ENCODE data around the gene SELENON. TPM values are rescaled to one million over a fixed set of nuclear protein-coding genes. Genes with fewer than 3 reads are reported as not detected.

SELENON gene
- total and polyA plus RNA-seq, 9 of the 15 experiments (the other 6 are each of a cell fraction or from before 2014, with no cell fraction given), result 0.43 to 26.7 (median 7.0) TPM

DNA sequence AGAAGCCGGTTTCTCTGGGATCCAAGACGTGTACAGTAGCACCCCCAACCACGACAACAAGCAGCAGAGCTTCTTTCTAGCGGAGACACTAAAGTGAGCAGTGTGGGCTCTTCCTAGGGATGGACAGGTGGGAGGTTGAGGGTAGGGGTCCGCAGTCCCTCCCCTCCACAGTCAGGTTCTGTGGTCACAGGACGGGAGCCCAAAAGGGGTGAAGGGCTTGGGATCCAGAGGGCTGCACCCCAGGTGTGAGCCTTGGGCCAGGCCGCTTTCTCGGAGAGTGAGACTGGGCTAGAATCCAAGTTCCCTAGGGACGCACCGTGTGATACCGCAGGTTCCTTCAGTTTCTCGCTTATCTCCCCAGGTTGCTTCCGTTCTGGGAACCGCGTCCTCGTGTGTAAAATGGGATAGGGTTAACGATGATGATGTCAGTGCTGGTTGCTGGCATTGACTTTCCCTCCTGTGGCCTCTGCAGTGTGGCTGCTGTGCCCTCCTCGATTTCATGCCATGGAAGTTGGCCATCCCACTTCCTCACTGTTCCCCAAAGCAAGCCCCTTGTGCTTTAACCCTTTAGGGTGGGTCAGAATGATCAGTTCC is 17.3 kb upstream of the SELENON start (continued):
- TF ChIP-seq, protein P1, sequence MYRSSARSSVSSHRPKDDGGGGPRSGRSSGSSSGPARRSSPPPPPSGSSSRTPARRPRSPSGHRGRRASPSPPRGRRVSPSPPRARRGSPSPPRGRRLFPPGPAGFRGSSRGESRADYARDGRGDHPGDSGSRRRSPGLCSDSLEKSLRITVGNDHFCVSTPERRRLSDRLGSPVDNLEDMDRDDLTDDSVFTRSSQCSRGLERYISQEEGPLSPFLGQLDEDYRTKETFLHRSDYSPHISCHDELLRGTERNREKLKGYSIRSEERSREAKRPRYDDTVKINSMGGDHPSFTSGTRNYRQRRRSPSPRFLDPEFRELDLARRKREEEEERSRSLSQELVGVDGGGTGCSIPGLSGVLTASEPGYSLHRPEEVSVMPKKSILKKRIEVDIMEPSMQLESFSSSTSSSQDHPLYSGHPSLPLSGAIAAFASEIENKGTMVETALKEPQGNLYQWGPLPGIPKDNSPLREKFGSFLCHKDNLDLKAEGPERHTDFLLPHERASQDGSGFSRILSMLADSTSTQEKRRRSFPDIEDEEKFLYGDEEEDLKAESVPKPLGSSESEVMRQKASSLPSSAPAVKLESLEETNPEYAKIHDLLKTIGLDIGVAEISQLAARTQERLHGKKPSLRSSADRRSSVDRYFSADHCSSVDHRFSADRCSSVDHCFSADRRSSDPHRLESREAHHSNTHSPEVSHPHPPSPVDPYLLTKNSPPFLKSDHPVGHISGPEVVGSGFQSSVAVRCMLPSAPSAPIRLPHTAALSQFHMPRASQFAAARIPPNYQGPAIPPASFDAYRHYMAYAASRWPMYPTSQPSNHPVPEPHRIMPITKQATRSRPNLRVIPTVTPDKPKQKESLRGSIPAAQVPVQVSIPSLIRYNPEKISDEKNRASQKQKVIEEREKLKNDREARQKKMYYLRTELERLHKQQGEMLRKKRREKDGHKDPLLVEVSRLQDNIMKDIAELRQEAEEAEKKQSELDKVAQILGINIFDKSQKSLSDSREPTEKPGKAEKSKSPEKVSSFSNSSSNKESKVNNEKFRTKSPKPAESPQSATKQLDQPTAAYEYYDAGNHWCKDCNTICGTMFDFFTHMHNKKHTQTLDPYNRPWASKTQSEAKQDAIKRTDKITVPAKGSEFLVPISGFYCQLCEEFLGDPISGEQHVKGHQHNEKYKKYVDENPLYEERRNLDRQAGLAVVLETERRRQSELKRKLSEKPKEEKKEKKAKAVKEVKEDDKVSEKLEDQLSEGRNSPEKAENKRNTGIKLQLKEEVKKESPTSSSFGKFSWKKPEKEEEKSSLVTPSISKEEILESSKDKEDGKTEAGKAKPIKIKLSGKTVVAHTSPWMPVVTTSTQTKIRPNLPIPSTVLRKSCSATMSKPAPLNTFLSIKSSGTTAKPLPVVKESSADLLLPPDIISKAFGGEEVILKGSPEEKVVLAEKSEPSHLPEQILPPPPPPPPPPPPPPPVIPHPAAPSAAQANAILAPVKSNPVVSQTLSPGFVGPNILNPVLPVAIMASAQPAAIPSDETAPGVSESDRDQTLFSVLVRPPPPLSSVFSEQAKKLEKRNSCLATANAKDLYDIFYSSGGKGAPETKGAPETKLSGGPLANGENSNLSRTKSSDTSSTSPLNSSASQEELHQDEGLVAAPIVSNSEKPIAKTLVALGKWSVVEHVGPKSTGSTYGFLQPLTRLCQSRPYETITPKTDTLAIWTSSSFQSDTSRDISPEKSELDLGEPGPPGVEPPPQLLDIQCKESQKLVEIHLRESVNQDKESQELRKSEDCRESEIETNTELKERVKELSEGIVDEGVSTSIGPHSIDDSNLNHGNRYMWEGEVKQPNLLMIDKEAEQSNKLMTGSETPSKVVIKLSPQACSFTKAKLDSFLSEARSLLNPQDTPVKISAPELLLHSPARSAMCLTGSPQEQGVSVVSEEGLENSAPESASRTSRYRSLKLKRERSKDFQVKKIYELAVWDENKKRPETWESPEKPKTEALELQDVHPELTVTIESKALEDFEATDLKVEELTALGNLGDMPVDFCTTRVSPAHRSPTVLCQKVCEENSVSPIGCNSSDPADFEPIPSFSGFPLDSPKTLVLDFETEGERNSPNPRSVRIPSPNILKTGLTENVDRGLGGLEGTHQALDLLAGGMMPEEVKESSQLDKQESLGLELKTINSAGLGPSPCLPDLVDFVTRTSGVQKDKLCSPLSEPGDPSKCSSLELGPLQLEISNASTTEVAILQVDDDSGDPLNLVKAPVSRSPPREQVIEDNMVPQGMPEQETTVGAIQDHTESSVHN (IDR thresholded peaks at IDR 0.05; ENCODE audit: borderline replicate concordance in 1 of 2, low read depth in 1 of 2), result peak in 1 of 2 experiments; percentile 18; a peak in 1 of 4 replicates
- TF ChIP-seq IRF9 (tag; IDR thresholded peaks at IDR 0.05) (no peak), FOXA1 (IDR thresholded peaks at IDR 0.05; ENCODE audit: borderline replicate concordance) (no peak), HMGXB4 (CRISPR knock-in tag; IDR thresholded peaks at IDR 0.05) (no peak), ZNF785 (CRISPR knock-in tag; IDR thresholded peaks at IDR 0.05) (no peak), TOE1 (IDR thresholded peaks at IDR 0.05; ENCODE audit: borderline replicate concordance) (no peak), TOE1 (CRISPR knock-in tag; IDR thresholded peaks at IDR 0.05; ENCODE audit: borderline replicate concordance, low read depth) (no peak), ZNF311 (CRISPR knock-in tag; IDR thresholded peaks at IDR 0.05) (no peak), EGR1 (conservative IDR thresholded peaks at IDR 0.05) (no peak), LEF1 (IDR thresholded peaks at IDR 0.05) (peak; percentile 61; the same call in 1 of the 2 replicates), HDAC2 (IDR thresholded peaks at IDR 0.05) (peak; percentile 82), NBN (IDR thresholded peaks at IDR 0.05; ENCODE audit: low read depth) (peak; percentile 66; the same call in 1 of the 2 replicates), THAP12 (CRISPR knock-in tag; IDR thresholded peaks at IDR 0.05) (no peak), NR2F6 (CRISPR knock-in tag; IDR thresholded peaks at IDR 0.05) (no peak), POLR2B (IDR thresholded peaks at IDR 0.05; ENCODE audit: low read depth, partially characterized antibody) (no peak)

All from K562 (cell line).